Measurements from ENCODE around the gene BAZ2A.
A peak's percentile ranks its signal among the peaks of the same experiment; 100 is the strongest.
"Not testable (repeated sequence)": the region's sequence is repeated elsewhere in the genome, so short reads cannot be mapped to it uniquely, and the experiment has no call there.

The BAZ2A gene

GRCh38 chr12:56630180-56630632 lies at the start of gene BAZ2A:
Gene BAZ2A, minus strand, starts transcription at chr12:56630326. Its CDS starts 12,796 bp downstream, at chr12:56617530.
- peak; percentile 78 for DNase-seq

GRCh38 chr12:56678852-56679251 lies 48.7 kb upstream of the BAZ2A start:
- no peak for DNase-seq

- no peak for DNase-seq
Observed at GRCh38 chr12:56677680-56678079, 47.6 kb upstream of the BAZ2A start.

GRCh38 chr12:56676851-56677580 lies 46.9 kb upstream of the BAZ2A start:
- no peak for DNase-seq

- DNase-seq, result no peak
Observed at GRCh38 chr12:56671608-56672007, 41.5 kb upstream of the BAZ2A start.

GRCh38 chr12:56670836-56671235 lies 40.7 kb upstream of the BAZ2A start:
- DNase-seq, result no peak

- DNase-seq, result no peak
Observed at GRCh38 chr12:56668197-56668457, 38.0 kb upstream of the BAZ2A start.

- no peak for DNase-seq
Observed at GRCh38 chr12:56661979-56662638, 32.0 kb upstream of the BAZ2A start.

GRCh38 chr12:56661560-56661959 lies 31.4 kb upstream of the BAZ2A start:
- no peak for DNase-seq

- no peak for DNase-seq
Observed at GRCh38 chr12:56658921-56659320, 28.8 kb upstream of the BAZ2A start.

- peak; percentile 23 for DNase-seq
Observed at GRCh38 chr12:56657416-56658379, 27.6 kb upstream of the BAZ2A start.

GRCh38 chr12:56653781-56654180 lies 23.7 kb upstream of the BAZ2A start:
- not testable (repeated sequence) for DNase-seq

GRCh38 chr12:56648023-56648422 lies 17.9 kb upstream of the BAZ2A start:
- DNase-seq, result not testable (repeated sequence)

- peak; percentile 100 for DNase-seq
Observed at GRCh38 chr12:56645717-56646446, 15.8 kb upstream of the BAZ2A start, which contains the start of gene ATP5F1B. Gene ATP5F1B, minus strand, starts transcription at chr12:56645984. Its CDS starts 21 bp downstream, at chr12:56645963.

- DNase-seq, result no peak
Observed at GRCh38 chr12:56645201-56645716, 15.1 kb upstream of the BAZ2A start.

- DNase-seq, result no peak
Observed at GRCh38 chr12:56644654-56645053, 14.5 kb upstream of the BAZ2A start.

- no peak for DNase-seq
Observed at GRCh38 chr12:56641219-56641618, 11.1 kb upstream of the BAZ2A start.

GRCh38 chr12:56637621-56638020 lies 7.5 kb upstream of the BAZ2A start:
- no peak for DNase-seq

- peak; percentile 100 for DNase-seq
Observed at GRCh38 chr12:56636675-56637540, 6.8 kb upstream of the BAZ2A start.

GRCh38 chr12:56635806-56636674 lies 5.9 kb upstream of the BAZ2A start:
- DNase-seq, result peak; percentile 91

Data from EL (cell line).